Activated CD4-positive, CD25-positive, alpha-beta regulatory T cell treated with anti-CD3 and anti-CD28 coated beads, Interleukin-2, amount 50 U/mL, for 16 hours (primary cell): ENCODE results near the gene FOXP1.

Source experiments
- DNase-seq: peaks from one replicate; pipeline ENCODE4 v3.0.0-alpha.2; 2020; ENCODE audit warnings: low read depth, low spot score

Gene FOXP1

DNA sequence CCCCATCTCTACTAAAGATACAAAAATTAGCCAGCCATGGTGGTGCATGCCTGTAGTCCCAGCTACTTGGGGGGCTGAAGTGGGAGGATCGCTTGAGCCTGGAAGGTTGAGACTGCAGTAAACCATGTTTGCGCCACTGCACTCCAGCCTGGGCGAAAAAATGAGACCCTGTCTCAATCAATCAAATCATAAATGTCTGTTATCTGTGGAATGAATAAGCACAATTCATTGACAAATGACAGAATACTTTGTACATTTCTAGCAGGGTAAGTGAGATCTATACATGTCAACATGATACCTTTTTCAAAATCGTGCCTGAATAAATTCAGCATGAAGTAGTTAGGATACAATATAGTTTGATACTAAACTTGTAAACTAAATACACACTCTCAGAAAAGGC is 181.2 kb downstream of the FOXP1 start:
- no peak for DNase-seq

DNA sequence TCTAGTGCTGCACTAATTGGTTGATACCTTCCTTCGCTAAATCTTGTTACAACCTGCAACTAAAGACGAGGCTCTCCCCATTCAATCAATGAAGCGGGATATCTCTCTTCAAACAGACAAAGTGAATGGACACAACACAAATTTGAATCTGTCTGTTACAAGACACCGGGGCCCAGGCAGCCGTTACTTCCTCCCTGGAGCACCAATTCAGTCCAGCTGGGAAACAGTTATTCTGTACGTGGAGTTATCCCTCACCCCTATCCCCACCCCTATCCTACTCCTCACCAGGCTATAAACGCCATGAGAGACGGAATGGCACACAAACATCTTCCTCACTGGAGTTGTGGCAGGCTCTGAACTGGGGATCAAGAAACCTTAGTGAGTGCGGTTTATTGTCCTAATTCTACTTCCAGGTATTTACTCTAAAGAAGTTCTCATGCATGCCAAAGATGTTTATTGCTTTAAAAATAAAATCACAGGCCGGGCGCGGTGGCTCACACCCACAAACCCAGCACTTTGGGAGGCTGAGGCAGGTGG is 181.8 kb downstream of the FOXP1 start:
- DNase-seq: no peak

DNA sequence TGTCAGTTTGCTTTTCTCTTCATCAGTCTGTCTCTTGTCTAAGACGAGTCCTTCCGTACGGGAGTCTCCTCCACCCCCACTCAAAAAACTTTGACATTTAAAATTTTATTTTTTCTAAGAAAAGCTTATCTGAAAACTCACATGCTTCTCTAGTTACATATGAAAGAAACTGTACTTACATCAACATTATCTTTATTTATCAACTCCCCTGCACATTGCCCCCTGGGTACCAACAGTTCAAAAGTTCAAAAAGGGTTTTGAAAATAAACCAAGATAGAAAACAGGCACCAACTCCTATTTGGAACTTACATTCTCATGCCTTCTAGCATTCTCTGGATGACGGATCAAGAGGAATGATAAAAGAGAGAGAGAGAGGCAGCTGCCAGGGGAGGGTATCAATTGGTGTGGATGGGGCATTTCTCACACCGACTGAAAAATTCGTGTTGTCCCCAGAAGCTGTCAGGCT is 182.5 kb downstream of the FOXP1 start:
- no peak for DNase-seq

DNA sequence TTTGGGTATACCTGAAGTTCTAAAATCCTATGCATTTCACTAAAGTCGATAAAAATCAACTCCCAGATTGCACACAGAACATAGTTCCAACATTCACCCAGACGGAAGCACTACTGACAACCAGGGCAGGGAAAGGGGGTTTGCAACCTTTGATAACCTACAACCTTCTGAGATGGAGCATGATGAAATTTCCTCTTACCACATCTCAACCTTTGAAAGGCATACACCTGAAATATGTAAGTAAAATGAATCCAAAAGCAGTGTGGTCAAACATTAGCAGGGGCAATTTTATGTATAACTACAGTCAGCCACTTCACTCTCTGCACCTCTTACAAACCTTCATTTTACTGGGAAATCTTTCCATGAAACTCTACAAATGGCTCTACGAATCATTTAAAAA is 184.1 kb downstream of the FOXP1 start:
- no peak for DNase-seq

DNA sequence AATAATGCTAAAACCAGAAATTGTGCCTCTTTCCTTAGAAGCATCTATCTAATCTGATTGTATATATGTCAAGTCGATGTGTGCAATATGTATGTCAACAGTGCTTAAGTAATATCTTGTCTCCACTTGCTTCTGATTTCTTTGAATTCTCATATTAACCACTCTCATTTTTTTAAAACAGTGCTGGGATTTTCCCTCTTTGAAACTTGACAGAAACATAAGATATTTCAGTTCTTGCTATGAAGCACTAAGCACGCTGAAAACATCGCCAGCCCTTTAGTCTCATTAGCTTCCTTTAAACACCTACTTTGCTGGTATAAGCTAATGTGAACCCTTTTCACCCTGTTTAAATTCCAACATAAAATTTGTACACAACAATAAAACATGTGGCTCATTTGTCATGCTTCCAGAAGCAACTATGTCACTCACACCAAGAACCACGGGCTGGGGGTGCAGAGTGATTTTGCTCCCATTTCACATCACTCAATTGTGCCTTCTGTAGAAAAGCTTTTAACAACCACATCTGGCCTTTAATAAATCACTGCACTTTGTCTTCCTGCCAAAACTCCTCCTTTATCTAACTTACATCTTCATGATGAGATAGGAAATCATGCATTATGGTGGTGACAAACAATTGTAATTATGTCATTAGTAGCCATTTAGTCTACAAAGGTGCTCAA is 185.2 kb downstream of the FOXP1 start:
- DNase-seq: no peak

DNA sequence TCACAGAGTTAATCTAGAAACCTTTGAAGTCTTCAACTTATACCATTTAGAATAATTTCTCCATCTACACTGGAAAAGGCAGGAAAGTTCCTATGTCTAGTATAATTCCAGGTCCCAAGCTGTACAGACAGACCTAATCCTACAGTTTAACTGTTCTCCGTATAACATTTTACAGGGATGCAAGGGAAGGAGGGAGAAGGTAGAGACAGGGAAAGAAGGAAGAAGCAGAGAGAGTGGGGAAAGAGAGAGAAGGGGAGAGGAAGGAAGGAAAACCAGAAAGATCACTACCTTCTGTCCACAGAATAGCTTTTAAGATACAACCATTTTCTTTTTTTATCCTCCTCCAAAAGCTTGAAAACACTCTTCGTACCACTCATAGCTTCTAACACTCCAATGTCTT is 185.8 kb downstream of the FOXP1 start:
- no peak for DNase-seq

DNA sequence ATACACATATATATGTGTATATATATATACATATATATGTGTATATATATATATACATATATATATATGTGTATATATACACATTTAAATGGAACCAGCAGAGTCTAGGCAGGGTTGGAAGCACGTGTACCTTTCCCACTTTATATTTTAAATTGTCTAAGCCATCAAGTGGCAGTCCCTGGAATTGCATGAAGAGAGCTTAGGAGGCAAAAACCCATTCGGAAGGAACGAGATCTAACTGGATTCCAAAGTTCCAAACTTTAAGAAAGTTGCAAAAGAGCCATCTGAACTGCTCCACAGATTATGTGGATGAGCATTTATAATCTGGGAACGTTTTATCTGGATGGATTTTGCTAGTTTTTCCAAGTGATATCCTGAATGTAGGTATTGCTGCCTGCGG is 186.5 kb downstream of the FOXP1 start:
- DNase-seq: no peak

DNA sequence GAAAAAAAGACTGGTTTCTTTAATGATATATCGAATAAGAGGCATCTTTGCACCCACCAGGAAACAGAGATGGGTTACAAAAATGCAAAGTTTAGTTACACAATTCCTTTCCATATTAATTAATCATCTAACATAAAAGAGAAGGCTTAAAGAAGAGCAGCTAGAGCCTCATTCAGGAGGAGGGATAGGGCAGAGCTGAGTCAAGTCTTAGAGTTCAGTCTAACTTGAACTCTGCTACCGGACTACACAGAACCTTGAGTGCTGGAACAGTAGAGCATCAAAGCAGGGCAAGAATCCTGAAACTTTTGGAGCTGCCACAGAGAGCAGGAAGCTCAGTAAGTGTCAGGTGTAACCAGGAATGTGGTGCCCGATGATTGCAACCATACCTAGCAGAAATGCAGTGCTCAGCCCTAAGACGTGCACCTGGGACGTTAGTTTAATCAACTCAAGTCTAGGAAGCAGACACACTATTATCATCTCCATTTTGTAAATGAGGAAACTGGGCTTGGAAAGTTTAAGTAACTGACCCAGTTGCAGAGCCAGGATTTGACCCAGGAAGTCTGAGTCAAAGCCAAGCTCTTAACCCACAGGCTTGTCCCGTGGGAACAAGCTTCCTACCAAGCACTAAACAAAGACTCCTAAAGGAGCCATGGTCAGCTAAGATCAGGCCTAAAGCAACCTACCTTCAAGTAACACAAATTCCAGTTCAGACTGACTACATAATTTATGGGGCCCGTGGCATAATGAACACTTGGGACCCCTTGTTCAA is 187.4 kb downstream of the FOXP1 start:
- no peak for DNase-seq

DNA sequence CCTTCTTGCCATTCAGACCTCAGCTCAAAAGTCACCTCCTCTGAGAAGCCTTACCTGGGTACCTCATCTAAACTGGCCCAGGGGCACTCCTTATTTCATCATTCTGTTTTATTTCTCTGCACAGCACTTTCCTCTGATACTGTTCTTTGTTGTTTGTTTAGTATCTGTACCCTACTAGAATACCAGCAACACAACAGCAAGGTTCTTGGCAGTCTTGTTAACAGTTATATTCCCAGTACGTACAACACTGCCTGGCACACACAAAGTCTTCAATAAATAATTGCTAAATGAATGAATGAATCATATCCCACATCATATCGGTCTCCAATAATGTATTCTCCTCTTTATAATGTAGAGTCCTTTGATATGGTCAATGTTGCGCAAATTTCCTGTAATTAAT is 188.1 kb downstream of the FOXP1 start:
- DNase-seq: no peak

DNA sequence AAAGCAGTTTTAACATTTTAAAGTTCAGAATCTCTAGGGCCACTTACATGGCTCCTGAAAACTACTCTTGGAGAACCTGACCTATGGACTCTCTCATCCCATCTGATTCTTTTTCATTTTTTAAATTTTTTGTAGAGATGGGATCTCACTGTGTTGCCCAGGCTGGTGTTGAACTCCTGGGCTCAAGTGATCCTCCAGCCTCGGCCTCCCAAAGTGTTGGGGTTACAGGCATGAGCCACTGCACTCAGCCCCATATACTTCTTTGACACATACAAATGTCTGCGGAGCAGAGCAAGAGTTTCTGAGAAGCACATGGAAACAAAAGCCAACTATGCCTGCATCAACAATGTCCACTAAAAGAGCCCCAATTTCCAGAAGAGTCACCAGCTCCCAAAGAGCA is 189.8 kb downstream of the FOXP1 start:
- DNase-seq: no peak

DNA sequence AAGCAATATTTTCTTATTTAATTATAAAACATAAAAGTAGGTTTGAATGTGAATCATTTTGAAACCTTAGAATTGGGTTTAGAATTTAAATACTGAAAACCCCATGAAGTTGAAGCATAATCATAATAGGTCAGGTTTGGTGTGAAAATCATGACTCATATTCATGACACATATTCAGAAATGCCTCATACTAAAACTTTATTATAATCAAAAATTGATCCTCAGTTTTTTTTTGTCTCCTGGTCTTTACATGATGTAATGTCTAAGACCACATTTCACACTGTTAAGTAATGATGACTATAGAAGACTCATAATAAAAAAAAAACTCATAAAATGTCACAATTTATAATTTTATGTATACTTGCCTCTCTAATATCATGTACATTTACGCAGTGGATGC is 190.4 kb downstream of the FOXP1 start:
- no peak for DNase-seq

DNA sequence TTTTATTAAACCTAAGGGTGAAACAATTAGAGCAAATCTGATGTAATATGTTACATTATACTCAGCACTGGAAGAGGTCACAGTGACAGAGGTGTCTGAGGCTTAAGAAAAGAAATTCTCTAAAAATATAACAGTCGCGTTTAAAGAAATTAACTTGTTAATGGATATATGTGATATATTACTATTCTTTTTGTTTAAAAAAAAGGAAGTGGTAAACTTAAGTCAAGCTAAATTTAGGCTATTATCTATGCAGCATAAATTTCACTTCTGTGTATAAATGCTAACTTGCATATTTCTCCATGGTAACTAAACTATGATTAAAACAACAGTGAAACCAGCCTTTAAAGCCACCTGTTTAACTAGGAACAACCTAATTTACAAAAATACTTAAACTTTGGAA is 191.3 kb downstream of the FOXP1 start:
- no peak for DNase-seq

DNA sequence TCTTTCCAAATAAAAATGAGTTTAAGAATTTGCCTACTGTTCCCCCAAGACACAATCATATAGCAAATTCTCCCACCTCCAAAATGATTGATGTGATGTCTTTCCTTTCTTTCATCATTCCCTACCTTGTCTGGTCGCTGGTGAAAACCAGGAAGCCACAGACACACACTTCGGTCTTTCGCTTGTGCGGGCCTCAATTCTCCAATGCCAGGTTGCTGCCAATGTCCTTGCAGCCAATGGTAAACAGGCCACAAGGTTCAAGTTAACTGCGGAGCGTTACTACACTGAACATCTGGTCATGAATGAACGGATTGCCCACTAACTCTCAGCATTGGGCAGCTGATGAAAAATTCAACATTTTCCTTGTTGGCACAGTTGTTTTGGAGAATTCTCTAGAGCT is 192.2 kb downstream of the FOXP1 start:
- no peak for DNase-seq

DNA sequence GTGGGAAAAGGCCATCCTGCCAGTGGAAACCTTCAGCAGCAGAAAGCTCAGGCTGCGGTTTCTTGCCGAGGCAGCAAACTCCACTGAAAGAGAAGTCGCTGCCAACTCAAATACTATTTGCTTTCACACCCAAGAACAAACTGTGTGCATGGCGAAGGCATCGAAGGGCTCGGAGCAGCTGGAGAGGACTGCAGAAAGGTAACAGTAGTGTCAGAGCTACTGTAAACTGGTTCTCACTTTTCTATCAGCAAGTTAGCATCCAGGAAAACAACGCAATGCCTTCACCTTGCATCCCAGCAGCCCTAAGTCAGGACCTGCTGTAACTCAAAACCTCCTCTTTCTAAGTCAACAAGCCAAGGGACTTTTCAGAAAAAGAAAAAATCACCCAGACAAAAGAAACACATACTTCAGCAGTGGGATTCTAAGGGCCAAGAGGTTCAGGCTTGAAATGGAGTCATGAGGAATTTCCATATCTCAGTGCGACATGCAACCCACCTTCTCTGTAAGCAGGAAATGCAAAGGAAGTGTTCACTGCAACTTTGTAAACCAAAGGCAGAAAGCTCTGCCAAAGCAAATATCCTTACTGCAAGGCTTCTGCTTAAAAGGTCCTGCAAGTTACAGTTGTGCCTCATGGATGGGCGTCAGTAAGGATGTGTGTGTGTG is 193.5 kb downstream of the FOXP1 start:
- DNase-seq: no peak

DNA sequence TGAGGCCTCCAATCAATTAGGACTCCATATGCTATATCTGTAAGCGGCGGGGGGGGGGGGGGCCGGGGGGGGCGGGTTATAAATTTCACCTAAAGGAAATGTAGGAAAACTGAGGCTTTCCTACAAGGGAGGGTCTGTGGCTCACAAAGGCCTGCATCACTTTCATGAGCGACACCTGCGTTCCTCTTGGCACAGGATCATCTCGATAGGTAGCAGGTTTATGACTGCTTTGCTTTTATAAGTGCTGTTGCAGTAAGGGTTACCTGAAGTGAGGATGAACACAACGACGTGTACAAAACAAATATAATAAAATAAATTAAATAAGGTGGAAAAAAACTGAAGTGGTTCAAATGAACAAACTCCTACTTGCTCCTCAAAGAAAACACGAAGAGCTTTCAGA is 194.3 kb downstream of the FOXP1 start:
- DNase-seq: no peak

DNA sequence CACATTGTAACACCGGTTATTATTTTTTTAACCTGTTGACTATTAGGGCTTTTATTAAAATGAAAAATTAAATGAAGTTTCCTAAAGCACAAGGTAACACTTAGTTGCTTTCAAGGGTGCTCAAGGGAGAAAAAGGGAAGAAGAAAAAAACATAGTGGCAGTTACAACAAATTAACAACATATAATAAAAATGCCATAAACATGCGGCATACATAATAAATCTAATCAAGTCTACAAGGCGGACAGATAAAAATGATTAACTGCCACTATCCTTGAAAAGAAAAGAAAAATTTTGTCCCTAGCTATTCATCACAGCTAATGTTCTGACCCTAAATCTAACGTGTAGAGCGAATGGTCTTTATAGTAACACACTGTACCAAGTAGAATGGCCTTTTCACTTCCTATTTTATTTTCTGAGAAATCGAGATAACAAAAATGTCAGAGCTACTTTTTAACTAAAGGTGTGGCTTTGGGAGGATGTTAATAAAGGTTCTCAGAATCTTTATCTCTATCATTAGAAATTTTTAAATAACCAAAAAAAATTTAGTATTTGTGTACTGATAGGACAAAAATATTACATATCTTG is 194.9 kb downstream of the FOXP1 start:
- DNase-seq: no peak

DNA sequence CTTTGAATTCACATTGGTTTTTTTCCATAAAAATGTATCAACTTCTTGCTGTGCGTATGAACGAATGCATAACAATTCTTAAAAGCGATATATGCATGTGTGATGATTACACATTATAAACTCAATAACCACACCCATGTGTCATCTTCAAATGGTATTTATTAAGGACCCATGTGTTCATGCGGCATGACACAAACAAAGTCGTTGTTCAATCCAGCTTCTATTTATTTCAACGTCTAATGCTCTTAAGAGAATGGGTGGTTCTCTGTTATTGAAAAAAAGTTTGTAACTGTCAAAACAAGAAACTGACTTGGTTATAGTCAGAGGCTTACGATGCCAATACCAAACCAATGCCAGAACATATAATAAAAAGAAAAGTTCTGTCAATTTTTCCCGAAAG is 195.9 kb downstream of the FOXP1 start:
- DNase-seq: no peak

DNA sequence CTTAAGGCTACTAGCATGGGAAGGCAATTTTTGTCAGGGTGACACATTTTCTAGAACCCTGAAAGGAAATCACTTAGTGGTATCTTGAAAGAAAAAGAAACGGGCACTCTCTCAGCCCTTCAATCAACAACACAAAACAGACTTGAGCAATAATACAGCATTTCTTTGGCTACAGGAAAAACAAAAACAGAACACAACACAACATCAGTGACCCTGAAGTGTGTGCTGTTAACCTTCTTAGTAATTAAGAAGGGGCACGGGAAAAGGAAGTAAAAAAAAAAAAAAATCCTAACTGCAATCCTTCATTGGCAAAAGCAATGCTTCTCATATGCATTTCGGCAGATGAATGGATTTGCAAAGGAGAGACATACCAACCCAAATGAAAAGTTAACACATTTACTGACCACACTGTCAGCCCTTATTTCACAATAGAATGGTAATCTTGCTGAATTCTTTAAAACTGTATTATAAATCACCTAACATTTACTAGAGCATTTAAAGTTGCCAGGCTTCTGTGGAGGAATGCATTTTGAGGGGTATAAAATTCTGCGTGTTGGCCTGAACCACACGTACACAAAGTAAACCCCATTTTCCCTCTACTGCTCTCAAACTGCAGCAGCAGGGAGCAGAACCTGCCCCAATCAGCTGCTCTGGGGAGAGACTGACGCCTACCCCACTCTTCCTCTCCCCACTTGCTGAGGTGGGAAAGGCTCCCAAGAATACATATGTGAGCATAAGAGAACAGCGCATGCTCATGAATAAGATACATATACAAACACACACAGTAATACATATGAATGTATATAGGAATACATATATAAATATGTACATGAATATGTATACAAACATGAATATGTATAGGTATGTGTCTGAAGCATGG is 198.5 kb downstream of the FOXP1 start:
- no peak for DNase-seq

DNA sequence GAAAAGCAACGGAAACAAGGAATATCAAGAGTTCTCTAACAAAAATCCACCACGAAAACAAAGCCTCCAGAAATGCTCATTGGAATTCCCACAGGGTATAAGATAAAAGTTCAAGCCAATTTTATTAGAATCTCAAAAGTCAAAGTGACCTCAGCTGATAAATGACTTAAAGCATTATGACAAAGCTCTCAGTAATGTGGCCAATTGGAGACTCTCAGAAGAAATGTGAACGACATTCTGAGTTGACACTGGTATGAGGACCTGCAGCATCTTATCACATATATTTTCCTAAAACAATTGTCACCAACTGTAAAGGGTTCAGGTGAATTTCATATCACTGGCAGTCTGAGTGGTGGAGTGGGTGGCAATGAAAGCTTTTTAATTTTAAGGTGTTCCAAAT is 199.1 kb downstream of the FOXP1 start:
- no peak for DNase-seq

DNA sequence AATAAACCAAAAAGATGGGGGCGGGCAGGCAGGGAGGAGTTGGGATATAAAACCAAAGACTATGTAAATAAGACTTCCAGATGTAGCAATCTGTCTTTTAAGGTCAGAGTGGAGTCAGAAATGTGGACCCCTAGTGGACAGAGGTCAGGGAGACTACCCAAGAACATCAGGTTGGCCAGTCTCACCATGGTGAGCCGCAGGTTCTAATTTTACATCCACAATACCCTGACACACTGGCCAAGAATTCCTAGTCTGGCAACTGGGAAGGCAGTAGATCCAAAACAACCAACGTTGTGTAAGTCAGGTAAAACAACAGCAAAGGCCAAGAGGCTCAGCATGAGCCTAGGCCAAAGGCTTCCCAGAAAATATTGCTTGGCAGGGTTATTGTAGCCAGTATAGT is 203.4 kb downstream of the FOXP1 start:
- no peak for DNase-seq

DNA sequence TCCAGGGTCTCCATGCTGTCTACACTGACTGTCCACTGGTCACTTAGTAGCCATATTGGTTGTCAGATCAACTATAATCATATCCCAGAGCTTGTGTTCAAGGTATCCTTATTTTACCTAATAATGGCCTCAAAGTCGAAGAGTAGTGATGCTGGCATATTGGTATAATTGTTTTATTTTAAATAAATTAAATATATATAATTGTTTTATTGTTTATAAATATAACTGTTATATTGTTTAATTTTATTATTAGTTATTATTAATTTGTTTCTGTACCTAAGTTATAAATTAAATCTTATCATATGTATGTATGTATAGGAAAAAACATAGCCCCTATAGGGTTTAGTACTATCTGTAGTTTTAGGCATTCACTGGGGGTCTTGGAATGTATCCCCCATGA is 205.0 kb downstream of the FOXP1 start:
- no peak for DNase-seq
